ENCODE measurements around the gene CLASP1. TPM values are rescaled to one million over a fixed set of nuclear protein-coding genes. Genes with fewer than 3 reads are reported as not detected.
"Not testable (repeated sequence)": the region's sequence is repeated elsewhere in the genome, so short reads cannot be mapped to it uniquely, and the experiment has no call there.

The CLASP1 gene
- total and polyA plus RNA-seq, 2 donors: 11.6 to 18.4 TPM

DNA sequence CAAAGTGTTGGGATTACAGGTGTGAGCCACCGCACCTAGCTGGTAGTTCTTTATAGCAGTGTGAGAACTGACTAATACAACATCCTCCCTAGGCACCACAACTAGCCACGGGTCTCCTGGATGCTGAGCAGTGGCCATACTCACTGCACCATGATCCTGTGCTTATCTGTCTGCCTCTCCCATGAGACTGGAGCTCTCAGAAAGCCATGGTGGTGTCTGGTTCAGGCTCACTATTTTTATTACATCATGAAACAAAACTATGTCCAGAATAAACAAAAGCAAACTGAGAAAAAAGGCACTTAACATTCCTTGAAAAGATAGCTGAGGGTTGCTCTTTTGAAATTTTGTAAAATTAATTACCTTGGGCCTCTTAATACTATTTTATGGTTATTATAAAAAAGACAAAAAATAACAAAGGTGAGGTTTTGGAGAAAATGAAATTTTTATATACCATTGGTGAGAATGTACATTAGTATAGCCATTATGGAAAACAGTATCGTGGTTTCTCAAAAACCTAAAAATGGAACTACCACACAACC lies 273.6 kb downstream of the CLASP1 start:
- H3K9me3 ChIP-seq (ENCODE audit: control insufficient read depth in 2 of 2, insufficient read depth in 1 of 2, low read length in 1 of 2): no peaks in the 10 kb centered on the region
- no peak overlapping the region for H3K4me3 ChIP-seq (ENCODE audit: low read length in 2 of 2)
- no peaks in the 10 kb centered on the region for H3K4me1 ChIP-seq (ENCODE audit: control insufficient read depth in 2 of 2, insufficient read depth in 2 of 2, low read length in 2 of 2)
- H3K36me3 ChIP-seq (ENCODE audit: control insufficient read depth in 2 of 2, insufficient read depth in 2 of 2, low read length in 1 of 2): peaks cover 19 to 35% of the 10 kb centered on the region in 2 donors
- H3K27ac ChIP-seq (ENCODE audit: low read depth in 1 of 2, low read length in 1 of 2): no peak overlapping the region
- WGBS: over 99% methylated on average over 3 of the region's 3 CpGs
- DNase-seq (ENCODE audit: low read depth in 6 of 9, low spot score in 9 of 9): no peak
- no peaks in the 10 kb centered on the region for H3K27me3 ChIP-seq (ENCODE audit: control insufficient read depth in 2 of 2, insufficient read depth in 1 of 2, low read length in 1 of 2)

DNA sequence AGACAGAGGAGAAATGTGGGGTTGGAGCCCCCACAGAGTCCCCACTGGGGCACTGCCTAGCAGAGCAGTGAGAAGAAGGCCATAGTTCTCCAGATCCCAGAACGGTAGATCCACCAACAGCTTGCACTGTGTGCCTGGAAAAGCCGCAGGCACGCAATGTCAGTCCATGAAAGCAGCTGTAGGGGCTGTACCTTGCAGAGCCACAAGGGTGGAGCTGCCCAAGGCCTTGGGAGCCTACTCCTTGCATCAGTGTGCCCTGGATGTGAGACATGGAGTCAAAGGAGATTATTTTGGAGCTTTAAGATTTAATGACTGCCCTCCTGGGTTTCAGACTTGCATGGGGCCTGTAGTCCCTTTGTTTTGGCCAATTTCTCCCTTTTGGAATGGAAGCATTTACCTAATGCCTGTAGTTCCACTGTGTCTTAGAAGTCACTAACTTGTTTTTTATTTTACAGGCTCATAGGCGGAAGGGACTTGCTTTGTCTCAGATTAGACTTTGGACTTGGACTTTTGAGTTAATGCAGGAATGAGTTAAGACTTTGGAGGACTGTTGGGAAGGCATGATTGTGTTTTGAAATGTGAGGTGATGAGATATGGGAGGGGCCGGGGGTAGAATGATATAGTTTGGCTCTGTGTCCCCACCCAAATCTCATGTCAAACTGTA lies 274.7 kb downstream of the CLASP1 start:
- H3K36me3 ChIP-seq (ENCODE audit: control insufficient read depth in 2 of 2, insufficient read depth in 2 of 2, low read length in 1 of 2): peaks cover 19 to 29% of the 10 kb centered on the region in 2 donors
- H3K27ac ChIP-seq (ENCODE audit: low read depth in 1 of 2, low read length in 1 of 2); H3K9me3 ChIP-seq (ENCODE audit: control insufficient read depth in 2 of 2, insufficient read depth in 1 of 2, low read length in 1 of 2): not testable (repeated sequence)

DNA sequence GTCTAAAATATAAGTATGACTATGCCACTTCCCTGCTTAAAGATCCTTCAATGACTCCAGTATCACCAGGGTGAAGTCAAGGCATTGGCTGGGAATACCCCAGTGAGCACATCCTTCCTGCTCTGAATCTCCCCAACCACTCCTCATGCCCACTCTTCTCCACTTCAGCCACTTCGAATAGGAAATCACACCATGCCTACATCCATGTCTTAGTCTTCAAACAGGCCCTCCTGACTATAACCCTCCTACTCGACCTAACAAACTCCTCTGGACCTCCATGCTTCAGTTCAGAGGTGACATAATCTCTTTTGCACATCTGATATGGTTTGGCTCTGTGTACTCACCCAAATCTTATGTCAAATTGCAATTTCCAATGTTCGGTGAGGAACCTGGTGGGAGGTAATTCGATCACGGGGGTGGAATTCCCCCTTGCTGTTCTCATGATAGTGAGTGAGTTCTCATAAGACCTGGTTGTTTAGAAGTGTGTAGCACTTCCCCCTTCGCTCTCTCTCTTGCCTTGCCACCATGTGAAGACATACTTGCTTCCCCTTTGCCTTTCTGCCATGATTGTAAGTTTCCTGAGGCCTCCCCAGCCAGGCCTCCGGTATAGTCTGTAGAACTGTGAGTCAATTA lies 276.4 kb downstream of the CLASP1 start:
- Histone ChIP-seq H3K4me1 (ENCODE audit: control insufficient read depth in 2 of 2, insufficient read depth in 2 of 2, low read length in 2 of 2) (no peaks in the 10 kb centered on the region), H3K9me3 (ENCODE audit: control insufficient read depth in 2 of 2, insufficient read depth in 1 of 2, low read length in 1 of 2) (no peaks in the 10 kb centered on the region), H3K4me3 (ENCODE audit: low read length in 2 of 2) (no peak overlapping the region), H3K27me3 (ENCODE audit: control insufficient read depth in 2 of 2, insufficient read depth in 1 of 2, low read length in 1 of 2) (no peaks in the 10 kb centered on the region), H3K27ac (ENCODE audit: low read depth in 1 of 2, low read length in 1 of 2) (no peak overlapping the region), H3K36me3 (ENCODE audit: control insufficient read depth in 2 of 2, insufficient read depth in 2 of 2, low read length in 1 of 2) (peaks cover 19 to 25% of the 10 kb centered on the region in 2 donors)
- DNase-seq (ENCODE audit: low read depth in 6 of 9, low spot score in 9 of 9): no peak
- WGBS: 95% methylated on average over 7 of the region's 7 CpGs

More for the DNA sequence above, 274.7 kb downstream of the CLASP1 start:
- H3K4me3 ChIP-seq (ENCODE audit: low read length in 2 of 2); H3K27me3 ChIP-seq (ENCODE audit: control insufficient read depth in 2 of 2, insufficient read depth in 1 of 2, low read length in 1 of 2); DNase-seq (ENCODE audit: low read depth in 6 of 9, low spot score in 9 of 9); H3K4me1 ChIP-seq (ENCODE audit: control insufficient read depth in 2 of 2, insufficient read depth in 2 of 2, low read length in 2 of 2): not testable (repeated sequence)
- WGBS: 99% methylated on average over 5 of the region's 5 CpGs

DNA sequence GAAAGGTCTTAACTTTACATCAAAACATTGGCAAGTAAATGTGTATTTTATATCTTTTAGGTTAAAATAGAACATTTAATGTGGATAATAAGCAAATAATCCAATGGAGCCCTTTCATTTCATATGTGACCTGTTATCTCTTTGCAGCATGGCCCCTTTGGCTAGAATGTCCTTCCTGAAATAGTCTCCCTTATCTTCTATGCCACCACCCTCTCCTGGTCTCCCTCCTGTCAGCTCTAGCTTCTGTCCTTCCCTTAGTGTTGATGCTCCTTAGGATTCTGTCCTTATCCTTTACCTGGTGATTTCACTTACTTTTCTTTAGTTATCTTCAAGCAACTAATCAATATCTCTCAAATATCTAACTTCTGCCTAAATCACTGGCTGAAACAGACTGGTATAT lies 277.2 kb downstream of the CLASP1 start:
- H3K4me3 ChIP-seq (ENCODE audit: low read length in 2 of 2): no peak overlapping the region
- DNase-seq (ENCODE audit: low read depth in 6 of 9, low spot score in 9 of 9): no peak

DNA sequence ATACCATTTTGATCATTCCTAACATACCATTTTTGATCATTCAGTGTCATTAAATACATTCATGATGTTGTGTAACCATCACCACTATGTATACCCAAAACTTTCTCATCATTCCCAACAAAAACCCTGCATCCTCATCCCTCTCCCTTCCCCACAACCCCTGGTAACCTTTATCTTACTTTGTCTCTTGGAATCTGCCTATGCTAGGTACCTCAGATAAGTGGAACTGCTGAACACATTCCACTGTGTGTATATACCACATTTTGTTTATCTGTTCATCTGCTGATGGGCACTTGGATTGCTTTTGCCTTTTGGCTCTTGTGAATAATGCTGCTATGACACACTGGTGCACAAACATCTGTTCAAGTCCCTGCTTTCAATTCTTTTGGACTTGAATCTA lies 280.4 kb downstream of the CLASP1 start:
- no peak overlapping the region for H3K27ac ChIP-seq (ENCODE audit: low read depth in 1 of 2, low read length in 1 of 2)
- peaks cover 24 to 33% of the 10 kb centered on the region in 2 donors for H3K36me3 ChIP-seq (ENCODE audit: control insufficient read depth in 2 of 2, insufficient read depth in 2 of 2, low read length in 1 of 2)
- H3K4me3 ChIP-seq (ENCODE audit: low read length in 2 of 2): no peak overlapping the region
- H3K9me3 ChIP-seq (ENCODE audit: control insufficient read depth in 2 of 2, insufficient read depth in 1 of 2, low read length in 1 of 2): no peaks in the 10 kb centered on the region
- H3K27me3 ChIP-seq (ENCODE audit: control insufficient read depth in 2 of 2, insufficient read depth in 1 of 2, low read length in 1 of 2): no peaks in the 10 kb centered on the region
- no peaks in the 10 kb centered on the region for H3K4me1 ChIP-seq (ENCODE audit: control insufficient read depth in 2 of 2, insufficient read depth in 2 of 2, low read length in 2 of 2)
- no peak for DNase-seq (ENCODE audit: low read depth in 6 of 9, low spot score in 9 of 9)

More for the DNA sequence above, 277.2 kb downstream of the CLASP1 start:
- Histone ChIP-seq H3K27me3 (ENCODE audit: control insufficient read depth in 2 of 2, insufficient read depth in 1 of 2, low read length in 1 of 2) (no peaks in the 10 kb centered on the region), H3K36me3 (ENCODE audit: control insufficient read depth in 2 of 2, insufficient read depth in 2 of 2, low read length in 1 of 2) (peaks cover 25 to 26% of the 10 kb centered on the region in 2 donors), H3K9me3 (ENCODE audit: control insufficient read depth in 2 of 2, insufficient read depth in 1 of 2, low read length in 1 of 2) (no peaks in the 10 kb centered on the region), H3K4me1 (ENCODE audit: control insufficient read depth in 2 of 2, insufficient read depth in 2 of 2, low read length in 2 of 2) (no peaks in the 10 kb centered on the region), H3K27ac (ENCODE audit: low read depth in 1 of 2, low read length in 1 of 2) (no peak overlapping the region)

DNA sequence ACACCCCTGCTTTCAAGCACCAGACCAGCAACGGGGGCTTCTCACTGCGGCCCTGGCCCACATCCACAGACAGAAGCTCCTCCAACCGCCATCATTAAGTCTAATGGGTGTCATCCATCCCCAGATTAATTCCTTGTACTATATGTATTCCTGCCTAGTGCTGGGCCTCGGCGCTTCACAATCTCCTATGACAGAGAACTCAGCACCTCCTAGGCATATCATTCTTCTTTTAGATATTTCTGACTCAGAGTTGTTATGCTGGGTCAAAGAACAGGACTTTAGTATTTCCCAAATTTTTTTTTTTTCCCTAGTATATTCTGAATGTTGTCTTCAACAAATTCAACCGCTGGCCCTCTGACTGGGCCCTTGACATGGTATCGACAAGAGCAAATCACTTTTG lies 281.1 kb downstream of the CLASP1 start:
- no peak for DNase-seq (ENCODE audit: low read depth in 6 of 9, low spot score in 9 of 9)
- H3K27ac ChIP-seq (ENCODE audit: low read depth in 1 of 2, low read length in 1 of 2): no peak overlapping the region
- H3K27me3 ChIP-seq (ENCODE audit: control insufficient read depth in 2 of 2, insufficient read depth in 1 of 2, low read length in 1 of 2): no peaks in the 10 kb centered on the region
- no peaks in the 10 kb centered on the region for H3K9me3 ChIP-seq (ENCODE audit: control insufficient read depth in 2 of 2, insufficient read depth in 1 of 2, low read length in 1 of 2)
- H3K4me1 ChIP-seq (ENCODE audit: control insufficient read depth in 2 of 2, insufficient read depth in 2 of 2, low read length in 2 of 2): no peaks in the 10 kb centered on the region
- peaks cover 31 to 37% of the 10 kb centered on the region in 2 donors for H3K36me3 ChIP-seq (ENCODE audit: control insufficient read depth in 2 of 2, insufficient read depth in 2 of 2, low read length in 1 of 2)
- 98% methylated on average over 7 of the region's 7 CpGs for WGBS
- no peak overlapping the region for H3K4me3 ChIP-seq (ENCODE audit: low read length in 2 of 2)

DNA sequence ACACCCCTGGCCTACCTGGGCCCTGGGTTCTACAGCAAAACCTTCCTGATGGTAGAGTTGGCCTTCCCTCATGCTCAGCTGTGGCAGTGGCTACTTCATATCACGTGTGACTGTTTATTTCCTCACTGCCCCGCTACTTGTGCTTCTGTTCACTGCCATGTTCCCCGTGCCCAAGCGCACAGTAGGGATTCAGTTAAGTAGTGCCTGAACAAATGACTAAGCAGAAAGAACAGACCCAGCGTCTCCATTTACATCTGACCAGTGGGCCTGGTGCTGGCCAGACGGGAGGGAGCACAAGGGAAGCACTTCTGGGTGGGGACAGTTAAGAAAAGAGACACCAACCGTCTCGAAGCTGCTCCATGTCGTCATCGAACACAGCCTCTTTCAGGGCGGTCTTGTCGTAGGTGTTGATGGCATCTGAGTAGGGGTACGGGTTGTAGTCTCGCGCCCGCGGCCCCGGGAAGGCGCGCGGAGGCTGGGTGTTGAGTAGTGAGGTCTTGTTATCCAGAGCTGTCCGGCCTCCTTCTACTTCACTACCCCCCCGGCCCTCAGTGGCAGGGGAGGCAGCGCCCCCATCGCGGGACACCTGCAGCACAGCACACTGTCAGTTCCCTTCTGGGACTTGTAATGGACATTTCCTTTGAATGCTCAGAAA lies 281.9 kb downstream of the CLASP1 start:
- Histone ChIP-seq H3K27me3 (ENCODE audit: control insufficient read depth in 2 of 2, insufficient read depth in 1 of 2, low read length in 1 of 2) (no peaks in the 10 kb centered on the region), H3K4me1 (ENCODE audit: control insufficient read depth in 2 of 2, insufficient read depth in 2 of 2, low read length in 2 of 2) (no peaks in the 10 kb centered on the region), H3K27ac (ENCODE audit: low read depth in 1 of 2, low read length in 1 of 2) (no peak overlapping the region), H3K4me3 (ENCODE audit: low read length in 2 of 2) (no peak overlapping the region), H3K9me3 (ENCODE audit: control insufficient read depth in 2 of 2, insufficient read depth in 1 of 2, low read length in 1 of 2) (no peaks in the 10 kb centered on the region), H3K36me3 (ENCODE audit: control insufficient read depth in 2 of 2, insufficient read depth in 2 of 2, low read length in 1 of 2) (peaks cover 36 to 45% of the 10 kb centered on the region in 2 donors)
- WGBS: 98% methylated on average over 26 of the region's 26 CpGs
- no peak for DNase-seq (ENCODE audit: low read depth in 6 of 9, low spot score in 9 of 9)

DNA sequence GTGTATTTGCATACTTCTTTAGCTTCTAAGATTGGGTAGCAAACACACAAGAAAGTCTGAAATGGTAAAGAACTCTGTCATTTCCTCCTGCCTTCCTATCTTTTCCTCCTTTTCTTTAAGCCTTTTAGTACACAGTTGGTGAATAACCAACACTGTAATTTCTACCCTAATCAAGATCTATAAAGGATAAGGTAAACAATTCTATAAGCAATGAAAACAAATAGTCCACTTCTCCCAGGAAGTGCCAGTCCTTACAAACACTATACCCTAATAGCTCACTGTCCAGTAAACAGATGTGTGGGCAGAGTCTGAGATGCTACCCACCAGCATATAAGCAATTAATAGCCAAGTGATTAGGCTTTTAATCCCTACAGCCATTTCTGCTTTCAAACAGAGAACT lies 283.2 kb downstream of the CLASP1 start:
- no peak for DNase-seq (ENCODE audit: low read depth in 6 of 9, low spot score in 9 of 9)
- Histone ChIP-seq H3K4me1 (ENCODE audit: control insufficient read depth in 2 of 2, insufficient read depth in 2 of 2, low read length in 2 of 2) (no peaks in the 10 kb centered on the region), H3K9me3 (ENCODE audit: control insufficient read depth in 2 of 2, insufficient read depth in 1 of 2, low read length in 1 of 2) (no peaks in the 10 kb centered on the region), H3K36me3 (ENCODE audit: control insufficient read depth in 2 of 2, insufficient read depth in 2 of 2, low read length in 1 of 2) (peaks cover 48 to 57% of the 10 kb centered on the region in 2 donors), H3K27ac (ENCODE audit: low read depth in 1 of 2, low read length in 1 of 2) (no peak overlapping the region), H3K27me3 (ENCODE audit: control insufficient read depth in 2 of 2, insufficient read depth in 1 of 2, low read length in 1 of 2) (no peaks in the 10 kb centered on the region), H3K4me3 (ENCODE audit: low read length in 2 of 2) (no peak overlapping the region)

DNA sequence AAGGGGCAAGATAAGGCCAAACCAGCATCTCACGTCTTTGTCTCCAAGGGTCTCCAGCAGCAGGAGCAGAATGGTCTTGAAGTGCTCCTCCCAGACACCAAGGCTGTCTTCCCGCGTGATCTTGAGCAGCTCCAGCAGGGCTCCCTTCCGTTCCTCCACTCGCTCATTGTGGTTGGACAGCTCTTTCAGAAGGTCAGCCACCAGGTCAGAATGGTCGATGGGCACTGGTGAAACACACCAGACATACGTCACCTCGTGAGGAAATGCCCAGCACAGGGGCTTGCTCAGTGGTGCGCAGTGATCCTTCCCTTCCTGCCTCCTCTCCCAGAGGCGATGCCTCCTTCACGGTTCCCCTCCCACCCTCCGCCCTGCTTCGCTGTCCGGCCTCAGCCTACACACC lies 284.2 kb downstream of the CLASP1 start:
- peaks cover 48 to 59% of the 10 kb centered on the region in 2 donors for H3K36me3 ChIP-seq (ENCODE audit: control insufficient read depth in 2 of 2, insufficient read depth in 2 of 2, low read length in 1 of 2)
- WGBS: 98% methylated on average over 14 of the region's 14 CpGs
- DNase-seq (ENCODE audit: low read depth in 6 of 9, low spot score in 9 of 9): no peak
- H3K4me3 ChIP-seq (ENCODE audit: low read length in 2 of 2): no peak overlapping the region
- H3K9me3 ChIP-seq (ENCODE audit: control insufficient read depth in 2 of 2, insufficient read depth in 1 of 2, low read length in 1 of 2): no peaks in the 10 kb centered on the region
- no peaks in the 10 kb centered on the region for H3K27me3 ChIP-seq (ENCODE audit: control insufficient read depth in 2 of 2, insufficient read depth in 1 of 2, low read length in 1 of 2)
- H3K4me1 ChIP-seq (ENCODE audit: control insufficient read depth in 2 of 2, insufficient read depth in 2 of 2, low read length in 2 of 2): no peaks in the 10 kb centered on the region
- H3K27ac ChIP-seq (ENCODE audit: low read depth in 1 of 2, low read length in 1 of 2): no peak overlapping the region

All from thymus (tissue), 11 donors.